B cell (primary cell): Measurements from ENCODE around the gene NRL.

Source experiments
- CTCF ChIP-seq: fragments of 200-600 bp; IDR thresholded peaks from one replicate; pipeline ENCODE4 v1.8.0; 2022; ENCODE audit warnings: antibody characterized with exemption, mild to moderate bottlenecking
- EZH2 ChIP-seq: IDR thresholded peaks from 2 replicates; pipeline ENCODE4 v1.6.1; 2012; ENCODE audit warnings: borderline replicate concordance, low read depth, mild to moderate bottlenecking, moderate library complexity, low read length; ENCODE audit not compliant: insufficient read depth, poor library complexity, severe bottlenecking

- TF ChIP-seq EZH2 = no peak
- no peak for TF ChIP-seq CTCF
Measured at GRCh38 chr14:24159777-24160498, 45.2 kb upstream of the NRL start.
